ENCODE measurements around the gene SMIM1.

SMIM1 gene

GRCh38 chr1:3790500-3790923 lies 18.0 kb downstream of the SMIM1 start:
- Histone ChIP-seq H3K9me3 (ENCODE audit: severe bottlenecking) (no peaks in the 10 kb centered on the region), H3K4me1 (ENCODE audit: insufficient read depth, poor library complexity, severe bottlenecking) (peaks cover 14% of the 10 kb centered on the region), H3K27me3 (ENCODE audit: insufficient read depth, poor library complexity, severe bottlenecking) (no peaks in the 10 kb centered on the region), H3K4me3 (ENCODE audit: severe bottlenecking) (no peak overlapping the region), H3K36me3 (ENCODE audit: low read depth) (peaks cover 29% of the 10 kb centered on the region), H3K27ac (ENCODE audit: poor library complexity, severe bottlenecking) (no peak overlapping the region)
- ATAC-seq (ENCODE audit: low read depth): no peak
- TF ChIP-seq, protein P1, sequence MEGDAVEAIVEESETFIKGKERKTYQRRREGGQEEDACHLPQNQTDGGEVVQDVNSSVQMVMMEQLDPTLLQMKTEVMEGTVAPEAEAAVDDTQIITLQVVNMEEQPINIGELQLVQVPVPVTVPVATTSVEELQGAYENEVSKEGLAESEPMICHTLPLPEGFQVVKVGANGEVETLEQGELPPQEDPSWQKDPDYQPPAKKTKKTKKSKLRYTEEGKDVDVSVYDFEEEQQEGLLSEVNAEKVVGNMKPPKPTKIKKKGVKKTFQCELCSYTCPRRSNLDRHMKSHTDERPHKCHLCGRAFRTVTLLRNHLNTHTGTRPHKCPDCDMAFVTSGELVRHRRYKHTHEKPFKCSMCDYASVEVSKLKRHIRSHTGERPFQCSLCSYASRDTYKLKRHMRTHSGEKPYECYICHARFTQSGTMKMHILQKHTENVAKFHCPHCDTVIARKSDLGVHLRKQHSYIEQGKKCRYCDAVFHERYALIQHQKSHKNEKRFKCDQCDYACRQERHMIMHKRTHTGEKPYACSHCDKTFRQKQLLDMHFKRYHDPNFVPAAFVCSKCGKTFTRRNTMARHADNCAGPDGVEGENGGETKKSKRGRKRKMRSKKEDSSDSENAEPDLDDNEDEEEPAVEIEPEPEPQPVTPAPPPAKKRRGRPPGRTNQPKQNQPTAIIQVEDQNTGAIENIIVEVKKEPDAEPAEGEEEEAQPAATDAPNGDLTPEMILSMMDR (IDR thresholded peaks at IDR 0.05; ENCODE audit: poor library complexity, severe bottlenecking): no peak
- no peak for DNase-seq (ENCODE audit: low spot score)

GRCh38 chr1:3790952-3791351 lies 18.4 kb downstream of the SMIM1 start:
- TF ChIP-seq, protein P1 (IDR thresholded peaks at IDR 0.05; ENCODE audit: poor library complexity, severe bottlenecking): no peak
- H3K27me3 ChIP-seq (ENCODE audit: insufficient read depth, poor library complexity, severe bottlenecking): no peaks in the 10 kb centered on the region
- peaks cover 26% of the 10 kb centered on the region for H3K36me3 ChIP-seq (ENCODE audit: low read depth)
- H3K27ac ChIP-seq (ENCODE audit: poor library complexity, severe bottlenecking): no peak overlapping the region
- no peaks in the 10 kb centered on the region for H3K9me3 ChIP-seq (ENCODE audit: severe bottlenecking)
- peaks cover 14% of the 10 kb centered on the region for H3K4me1 ChIP-seq (ENCODE audit: insufficient read depth, poor library complexity, severe bottlenecking)
- ATAC-seq (ENCODE audit: low read depth): no peak
- H3K4me3 ChIP-seq (ENCODE audit: severe bottlenecking): no peak overlapping the region
- DNase-seq (ENCODE audit: low spot score): no peak

DNA sequence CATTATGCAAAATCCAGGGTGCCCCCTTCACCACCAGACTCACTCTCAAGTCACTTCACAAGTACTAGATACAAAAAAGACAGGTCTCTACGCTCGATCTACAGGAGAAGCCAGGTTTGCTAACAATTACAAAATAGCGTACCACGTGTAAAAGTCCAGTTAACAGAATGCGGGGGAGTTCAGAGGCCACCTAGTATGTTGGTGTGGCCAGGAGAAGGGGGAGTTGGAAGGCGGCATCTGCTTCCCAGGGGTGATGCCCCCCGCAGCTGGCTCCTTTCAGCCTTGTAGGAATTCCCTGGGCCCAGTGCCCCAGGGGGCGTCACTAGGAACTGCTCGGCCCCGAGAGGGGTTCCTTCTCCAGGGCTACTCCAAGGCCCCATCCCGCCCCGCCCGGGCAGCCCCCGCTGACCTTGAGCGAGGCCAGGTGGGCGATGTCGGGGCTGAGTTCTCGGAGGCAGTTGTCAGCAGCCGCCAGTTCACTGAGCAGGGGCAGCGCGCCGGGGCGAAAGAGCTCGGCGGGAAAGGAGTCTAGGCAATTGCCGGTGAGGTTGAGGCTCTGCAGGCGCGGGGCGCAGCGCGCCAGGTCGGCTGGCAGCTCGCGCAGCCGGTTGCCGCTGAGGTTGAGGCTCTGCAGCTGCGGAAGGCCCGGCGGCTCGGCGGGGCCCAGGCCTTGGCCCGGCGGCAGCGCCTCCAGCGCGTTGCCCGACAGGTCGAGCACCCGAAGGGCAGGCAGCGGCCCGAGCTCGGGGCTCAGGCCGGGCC lies 23.1 kb downstream of the SMIM1 start:
- H3K27me3 ChIP-seq (ENCODE audit: insufficient read depth, poor library complexity, severe bottlenecking): no peaks in the 10 kb centered on the region
- H3K36me3 ChIP-seq (ENCODE audit: low read depth): peaks cover 10% of the 10 kb centered on the region; the same call in 1 of the 2 replicates
- ATAC-seq (ENCODE audit: low read depth): no peak
- no peak for DNase-seq (ENCODE audit: low spot score)
- peaks cover 17% of the 10 kb centered on the region for H3K4me1 ChIP-seq (ENCODE audit: insufficient read depth, poor library complexity, severe bottlenecking)
- TF ChIP-seq, protein P1 (IDR thresholded peaks at IDR 0.05; ENCODE audit: poor library complexity, severe bottlenecking): no peak
- H3K9me3 ChIP-seq (ENCODE audit: severe bottlenecking): no peaks in the 10 kb centered on the region
- peak overlapping the region; percentile 24 for H3K27ac ChIP-seq (ENCODE audit: poor library complexity, severe bottlenecking)
- H3K4me3 ChIP-seq (ENCODE audit: severe bottlenecking): peak overlapping the region; percentile 98

DNA sequence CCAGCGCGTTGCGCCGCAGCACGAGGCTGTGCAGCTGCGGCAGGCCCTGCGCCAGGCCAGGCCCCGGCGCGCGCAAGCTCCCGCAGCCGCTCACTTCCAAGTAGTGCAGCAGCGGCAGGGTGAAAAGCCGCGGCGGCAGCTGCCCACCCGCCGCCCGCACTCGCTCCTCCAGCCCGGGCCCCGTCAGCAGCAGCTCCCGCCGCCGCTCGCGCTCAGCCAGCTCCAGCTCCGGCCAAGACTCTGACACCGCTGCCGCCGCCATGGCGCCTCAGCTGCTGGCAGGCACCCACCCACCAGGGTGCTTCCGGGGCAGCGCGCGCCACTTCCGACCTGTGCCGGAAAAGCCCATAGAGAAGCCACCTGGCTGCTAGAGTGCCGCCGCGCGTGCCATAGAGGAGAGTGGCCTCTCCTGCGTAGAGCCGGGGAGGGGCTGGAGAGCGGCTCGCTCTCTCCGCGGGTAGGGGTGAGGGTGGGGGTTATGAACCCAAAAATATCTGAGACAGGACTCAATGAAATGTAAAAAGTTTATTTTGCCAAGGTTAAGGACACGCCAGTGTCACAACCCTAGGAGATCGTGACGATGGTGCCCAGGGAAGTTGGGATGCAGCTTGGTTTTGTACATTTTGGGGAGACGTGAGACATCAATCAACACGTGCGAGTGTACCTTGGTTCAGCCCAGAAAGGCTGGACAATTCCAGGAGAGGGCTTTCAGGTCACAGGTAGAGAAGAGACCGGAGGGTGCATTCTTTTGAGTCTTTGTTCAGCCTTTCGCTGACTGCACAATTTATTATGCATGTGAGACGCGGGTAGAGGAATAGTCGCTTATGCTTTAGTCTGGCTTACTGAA lies 23.9 kb downstream of the SMIM1 start, which contains the start of gene LRRC47:
TSS of gene LRRC47 (minus strand) at position 284 of the 847 bp plus-strand sequence. CDS start at position 262, 22 bp downstream.
- ATAC-seq (ENCODE audit: low read depth) (peak; percentile 97), DNase-seq (ENCODE audit: low spot score) (peak; percentile 93)
- TF ChIP-seq, protein P1 (IDR thresholded peaks at IDR 0.05; ENCODE audit: poor library complexity, severe bottlenecking): no peak
- Histone ChIP-seq H3K36me3 (ENCODE audit: low read depth) (peaks cover 10% of the 10 kb centered on the region; the same call in 1 of the 2 replicates), H3K9me3 (ENCODE audit: severe bottlenecking) (no peaks in the 10 kb centered on the region), H3K4me1 (ENCODE audit: insufficient read depth, poor library complexity, severe bottlenecking) (peaks cover 17% of the 10 kb centered on the region), H3K27ac (ENCODE audit: poor library complexity, severe bottlenecking) (peak within 1 kb of the TSS; percentile 24), H3K4me3 (ENCODE audit: severe bottlenecking) (peak within 1 kb of the TSS; percentile 98), H3K27me3 (ENCODE audit: insufficient read depth, poor library complexity, severe bottlenecking) (no peaks in the 10 kb centered on the region)

Data from RWPE2 (cell line).